HEK293 (cell line): ENCODE results near the gene TEX36.

ENCODE experiments used
- EGR2 ChIP-seq: fragments of 450-650 bp; formaldehyde crosslinking; IDR thresholded peaks from 2 replicates; pipeline ENCODE4 v1.5.1; 2016; ENCODE audit warnings: low read depth, missing biosample characterization, missing genetic modification characterization
- GFI1B ChIP-seq: fragments of 450-650 bp; formaldehyde crosslinking; IDR thresholded peaks from 2 replicates; pipeline ENCODE4 v1.5.1; 2016; ENCODE audit warnings: missing biosample characterization, missing genetic modification characterization
- GLIS2 ChIP-seq: fragments of 450-650 bp; formaldehyde crosslinking; IDR thresholded peaks from 2 replicates; pipeline ENCODE4 v1.5.1; 2016; ENCODE audit warnings: missing biosample characterization, missing genetic modification characterization
- KLF7 ChIP-seq: fragments of 450-650 bp; formaldehyde crosslinking; IDR thresholded peaks from 2 replicates; pipeline ENCODE4 v1.5.1; 2016; ENCODE audit warnings: missing biosample characterization, missing genetic modification characterization, borderline replicate concordance
- SP3 ChIP-seq: fragments of 450-650 bp; formaldehyde crosslinking; IDR thresholded peaks from 2 replicates; pipeline ENCODE4 v1.5.1; 2016; ENCODE audit warnings: missing biosample characterization, missing genetic modification characterization
- SP7 ChIP-seq: fragments of 450-650 bp; formaldehyde crosslinking; IDR thresholded peaks from 2 replicates; pipeline ENCODE4 v1.5.1; 2016; ENCODE audit warnings: missing biosample characterization, missing genetic modification characterization
- WT1 ChIP-seq: fragments of 450-650 bp; formaldehyde crosslinking; IDR thresholded peaks from 2 replicates; pipeline ENCODE4 v1.5.1; 2016; ENCODE audit warnings: missing biosample characterization, missing genetic modification characterization
- ZBTB20 ChIP-seq: fragments of 450-650 bp; formaldehyde crosslinking; IDR thresholded peaks from 2 replicates; pipeline ENCODE4 v1.5.1; 2016; ENCODE audit warnings: missing biosample characterization, missing genetic modification characterization
- ZBTB7A ChIP-seq: fragments of 450-650 bp; formaldehyde crosslinking; IDR thresholded peaks from 2 replicates; pipeline ENCODE4 v1.5.1; 2016; ENCODE audit warnings: low read depth, missing biosample characterization, missing genetic modification characterization
- ZFP3 ChIP-seq: fragments of 450-650 bp; formaldehyde crosslinking; IDR thresholded peaks from 2 replicates; pipeline ENCODE4 v1.5.1; 2016; ENCODE audit warnings: low read depth, missing biosample characterization, missing genetic modification characterization
- ZFP37 ChIP-seq: fragments of 450-650 bp; formaldehyde crosslinking; IDR thresholded peaks from 2 replicates; pipeline ENCODE4 v1.5.1; 2016; ENCODE audit warnings: missing biosample characterization, missing genetic modification characterization
- ZFP69B ChIP-seq: fragments of 450-650 bp; formaldehyde crosslinking; IDR thresholded peaks from 2 replicates; pipeline ENCODE4 v1.5.1; 2016; ENCODE audit warnings: missing biosample characterization, missing genetic modification characterization
- ZNF10 ChIP-seq: fragments of 450-650 bp; formaldehyde crosslinking; IDR thresholded peaks from 2 replicates; pipeline ENCODE4 v1.5.1; 2017; ENCODE audit warnings: missing biosample characterization, missing genetic modification characterization
- ZNF138 ChIP-seq: fragments of 450-650 bp; formaldehyde crosslinking; IDR thresholded peaks from 2 replicates; pipeline ENCODE4 v1.5.1; 2016; ENCODE audit warnings: missing biosample characterization, missing genetic modification characterization, borderline replicate concordance
- ZNF140 ChIP-seq: fragments of 450-650 bp; formaldehyde crosslinking; IDR thresholded peaks from 2 replicates; pipeline ENCODE4 v1.5.1; 2016; ENCODE audit warnings: missing biosample characterization, missing genetic modification characterization
- ZNF24 ChIP-seq: fragments of 450-650 bp; formaldehyde crosslinking; IDR thresholded peaks from 2 replicates; pipeline ENCODE4 v1.5.1; 2016; ENCODE audit warnings: missing biosample characterization, missing genetic modification characterization
- ZNF302 ChIP-seq: fragments of 450-650 bp; formaldehyde crosslinking; IDR thresholded peaks from 2 replicates; pipeline ENCODE4 v1.5.1; 2016; ENCODE audit warnings: missing biosample characterization, missing genetic modification characterization, low read depth
- ZNF426 ChIP-seq: fragments of 450-650 bp; formaldehyde crosslinking; IDR thresholded peaks from 2 replicates; pipeline ENCODE4 v1.5.1; 2017; ENCODE audit warnings: missing biosample characterization, missing genetic modification characterization, mild to moderate bottlenecking, inconsistent platforms, moderate library complexity
- ZNF521 ChIP-seq: fragments of 450-650 bp; formaldehyde crosslinking; IDR thresholded peaks from 2 replicates; pipeline ENCODE4 v1.5.1; 2017; ENCODE audit warnings: missing biosample characterization, mild to moderate bottlenecking, missing genetic modification characterization
- ZNF529 ChIP-seq: fragments of 450-650 bp; formaldehyde crosslinking; IDR thresholded peaks from 2 replicates; pipeline ENCODE4 v1.5.1; 2017; ENCODE audit warnings: missing genetic modification characterization, missing biosample characterization; ENCODE audit not compliant: insufficient replicate concordance
- ZNF560 ChIP-seq: fragments of 450-650 bp; formaldehyde crosslinking; IDR thresholded peaks from 2 replicates; pipeline ENCODE4 v1.5.1; 2017; ENCODE audit warnings: missing biosample characterization, missing genetic modification characterization, borderline replicate concordance
- ZNF561 ChIP-seq: fragments of 450-650 bp; IDR thresholded peaks from 2 replicates; pipeline ENCODE4 v1.5.1; 2018; ENCODE audit warnings: missing biosample characterization, missing genetic modification characterization, borderline replicate concordance
- ZNF585B ChIP-seq: fragments of 450-650 bp; formaldehyde crosslinking; IDR thresholded peaks from 2 replicates; pipeline ENCODE4 v1.5.1; 2016; ENCODE audit warnings: missing biosample characterization, missing genetic modification characterization
- ZNF610 ChIP-seq: fragments of 450-650 bp; formaldehyde crosslinking; IDR thresholded peaks from 2 replicates; pipeline ENCODE4 v1.5.1; 2016; ENCODE audit warnings: missing biosample characterization, missing genetic modification characterization, borderline replicate concordance
- ZNF626 ChIP-seq: fragments of 450-650 bp; sonication (Bioruptor Pico); formaldehyde crosslinking; IDR thresholded peaks from 2 replicates; pipeline ENCODE4 v1.5.1; 2018; ENCODE audit warnings: missing biosample characterization, missing genetic modification characterization, inconsistent platforms
- ZNF654 ChIP-seq: fragments of 450-650 bp; formaldehyde crosslinking; IDR thresholded peaks from 2 replicates; pipeline ENCODE4 v1.5.1; 2016; ENCODE audit warnings: low read depth, missing biosample characterization, missing genetic modification characterization
- ZNF76 ChIP-seq: fragments of 450-650 bp; formaldehyde crosslinking; IDR thresholded peaks from 2 replicates; pipeline ENCODE4; 2016; ENCODE audit warnings: low read depth, missing biosample characterization, missing genetic modification characterization, borderline replicate concordance
- ZSCAN30 ChIP-seq: fragments of 450-650 bp; IDR thresholded peaks from 2 replicates; pipeline ENCODE4 v1.5.1; 2018; ENCODE audit warnings: missing biosample characterization, mild to moderate bottlenecking, missing genetic modification characterization, moderate library complexity
- TF ChIP-seq, protein P1 (sequence below): sonication (generic); formaldehyde crosslinking; IDR thresholded peaks from 2 replicates; pipeline ENCODE4 v1.8.1; 2022; ENCODE audit warnings: mild to moderate bottlenecking, moderate library complexity, missing genetic modification reagents
- TF ChIP-seq, protein P2 (sequence below): fragments of 450-650 bp; formaldehyde crosslinking; IDR thresholded peaks from 2 replicates; pipeline ENCODE4 v1.5.1; 2016; ENCODE audit warnings: missing biosample characterization, missing genetic modification characterization
- TF ChIP-seq, protein P3 (sequence below): fragments of 450-650 bp; formaldehyde crosslinking; IDR thresholded peaks from 2 replicates; pipeline ENCODE4 v1.5.1; 2016; ENCODE audit warnings: missing biosample characterization, missing genetic modification characterization
- TF ChIP-seq, protein P4 (sequence below): fragments of 450-650 bp; formaldehyde crosslinking; optimal IDR thresholded peaks from 2 replicates; pipeline ENCODE3; 2016; ENCODE audit warnings: missing biosample characterization, mild to moderate bottlenecking, missing genetic modification characterization

Gene TEX36

DNA sequence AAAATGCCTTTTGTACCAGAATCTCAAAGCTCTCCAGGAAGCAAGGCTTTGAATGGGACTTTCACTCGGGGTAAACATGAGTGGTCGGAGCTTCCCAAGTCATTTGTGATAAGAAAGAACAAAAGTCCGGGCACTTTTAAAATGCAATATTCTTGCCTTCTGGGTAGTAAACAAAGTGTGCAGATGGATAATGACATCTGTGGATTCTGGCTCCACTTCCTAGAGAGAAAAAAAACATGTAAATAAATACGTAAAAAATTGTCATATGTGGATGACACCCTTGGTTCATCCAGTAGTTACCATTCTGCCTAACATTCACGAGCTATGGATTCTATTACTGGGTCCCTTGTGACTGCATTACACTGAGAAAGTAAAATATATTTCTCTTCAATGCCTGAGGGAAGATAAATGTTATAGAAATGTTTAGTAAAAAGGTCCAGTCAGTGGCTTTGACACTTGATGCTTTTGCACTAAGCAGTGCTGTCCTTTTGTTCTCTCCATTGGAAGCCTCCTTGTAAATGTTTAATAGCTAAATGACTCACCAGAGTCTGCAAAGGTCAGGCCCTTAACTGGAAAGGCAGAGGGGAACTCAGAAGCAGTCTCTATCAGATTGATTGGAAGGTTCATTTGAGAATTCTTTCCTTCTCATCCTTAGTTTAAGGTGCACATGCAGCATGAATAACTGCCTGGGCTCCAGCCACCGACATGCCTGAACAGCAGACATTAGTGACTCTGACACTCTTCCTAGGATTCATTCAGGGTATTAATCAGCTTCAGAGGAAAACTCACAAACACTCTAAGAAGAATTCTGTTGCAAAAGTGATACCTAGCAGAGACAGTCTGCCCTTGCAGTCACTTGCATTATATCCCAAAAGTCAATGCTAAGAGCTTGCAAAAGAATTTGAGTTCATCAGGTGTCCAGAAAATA lies 24.8 kb upstream of the TEX36 start (continued):
- TF ChIP-seq GFI1B (tag by site-specific recombination) = no peak
- no peak for TF ChIP-seq ZNF138 (tag by site-specific recombination)
- TF ChIP-seq, protein P1, sequence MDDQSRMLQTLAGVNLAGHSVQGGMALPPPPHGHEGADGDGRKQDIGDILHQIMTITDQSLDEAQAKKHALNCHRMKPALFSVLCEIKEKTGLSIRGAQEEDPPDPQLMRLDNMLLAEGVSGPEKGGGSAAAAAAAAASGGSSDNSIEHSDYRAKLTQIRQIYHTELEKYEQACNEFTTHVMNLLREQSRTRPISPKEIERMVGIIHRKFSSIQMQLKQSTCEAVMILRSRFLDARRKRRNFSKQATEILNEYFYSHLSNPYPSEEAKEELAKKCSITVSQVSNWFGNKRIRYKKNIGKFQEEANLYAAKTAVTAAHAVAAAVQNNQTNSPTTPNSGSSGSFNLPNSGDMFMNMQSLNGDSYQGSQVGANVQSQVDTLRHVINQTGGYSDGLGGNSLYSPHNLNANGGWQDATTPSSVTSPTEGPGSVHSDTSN (CRISPR knock-in tag) = no peak
- TF ChIP-seq, protein P2, sequence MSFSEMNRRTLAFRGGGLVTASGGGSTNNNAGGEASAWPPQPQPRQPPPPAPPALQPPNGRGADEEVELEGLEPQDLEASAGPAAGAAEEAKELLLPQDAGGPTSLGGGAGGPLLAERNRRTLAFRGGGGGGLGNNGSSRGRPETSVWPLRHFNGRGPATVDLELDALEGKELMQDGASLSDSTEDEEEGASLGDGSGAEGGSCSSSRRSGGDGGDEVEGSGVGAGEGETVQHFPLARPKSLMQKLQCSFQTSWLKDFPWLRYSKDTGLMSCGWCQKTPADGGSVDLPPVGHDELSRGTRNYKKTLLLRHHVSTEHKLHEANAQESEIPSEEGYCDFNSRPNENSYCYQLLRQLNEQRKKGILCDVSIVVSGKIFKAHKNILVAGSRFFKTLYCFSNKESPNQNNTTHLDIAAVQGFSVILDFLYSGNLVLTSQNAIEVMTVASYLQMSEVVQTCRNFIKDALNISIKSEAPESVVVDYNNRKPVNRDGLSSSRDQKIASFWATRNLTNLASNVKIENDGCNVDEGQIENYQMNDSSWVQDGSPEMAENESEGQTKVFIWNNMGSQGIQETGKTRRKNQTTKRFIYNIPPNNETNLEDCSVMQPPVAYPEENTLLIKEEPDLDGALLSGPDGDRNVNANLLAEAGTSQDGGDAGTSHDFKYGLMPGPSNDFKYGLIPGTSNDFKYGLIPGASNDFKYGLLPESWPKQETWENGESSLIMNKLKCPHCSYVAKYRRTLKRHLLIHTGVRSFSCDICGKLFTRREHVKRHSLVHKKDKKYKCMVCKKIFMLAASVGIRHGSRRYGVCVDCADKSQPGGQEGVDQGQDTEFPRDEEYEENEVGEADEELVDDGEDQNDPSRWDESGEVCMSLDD (tag by site-specific recombination) = no peak
- no peak for TF ChIP-seq ZNF529 (tag by site-specific recombination)
- no peak for TF ChIP-seq ZNF426 (tag by site-specific recombination)
- TF ChIP-seq SP3 (tag by site-specific recombination) = no peak
- no peak for TF ChIP-seq GLIS2 (tag by site-specific recombination)
- no peak for TF ChIP-seq ZNF654 (tag by site-specific recombination)
- no peak for TF ChIP-seq EGR2
- no peak for TF ChIP-seq ZNF140
- TF ChIP-seq ZNF585B (tag by site-specific recombination) = no peak
- no peak for TF ChIP-seq ZNF610 (tag by site-specific recombination)
- TF ChIP-seq ZBTB20 (tag by site-specific recombination) = no peak
- no peak for TF ChIP-seq ZNF24 (tag by site-specific recombination)
- TF ChIP-seq ZSCAN30 (tag by site-specific recombination) = peak; percentile 77; the same call in 1 of the 2 replicates
- TF ChIP-seq WT1 (tag by site-specific recombination) = no peak
- TF ChIP-seq ZNF626 (tag by site-specific recombination) = no peak
- no peak for TF ChIP-seq ZNF561 (tag by site-specific recombination)
- no peak for TF ChIP-seq ZNF560 (tag by site-specific recombination)
- TF ChIP-seq ZFP3 (tag by site-specific recombination) = no peak
- TF ChIP-seq ZBTB7A (tag by site-specific recombination) = no peak
- TF ChIP-seq ZNF10 (tag by site-specific recombination) = no peak
- TF ChIP-seq ZNF76 (tag by site-specific recombination) = no peak
- no peak for TF ChIP-seq ZFP69B (tag by site-specific recombination)
- TF ChIP-seq ZNF521 = no peak
- no peak for TF ChIP-seq SP7
- TF ChIP-seq, protein P3, sequence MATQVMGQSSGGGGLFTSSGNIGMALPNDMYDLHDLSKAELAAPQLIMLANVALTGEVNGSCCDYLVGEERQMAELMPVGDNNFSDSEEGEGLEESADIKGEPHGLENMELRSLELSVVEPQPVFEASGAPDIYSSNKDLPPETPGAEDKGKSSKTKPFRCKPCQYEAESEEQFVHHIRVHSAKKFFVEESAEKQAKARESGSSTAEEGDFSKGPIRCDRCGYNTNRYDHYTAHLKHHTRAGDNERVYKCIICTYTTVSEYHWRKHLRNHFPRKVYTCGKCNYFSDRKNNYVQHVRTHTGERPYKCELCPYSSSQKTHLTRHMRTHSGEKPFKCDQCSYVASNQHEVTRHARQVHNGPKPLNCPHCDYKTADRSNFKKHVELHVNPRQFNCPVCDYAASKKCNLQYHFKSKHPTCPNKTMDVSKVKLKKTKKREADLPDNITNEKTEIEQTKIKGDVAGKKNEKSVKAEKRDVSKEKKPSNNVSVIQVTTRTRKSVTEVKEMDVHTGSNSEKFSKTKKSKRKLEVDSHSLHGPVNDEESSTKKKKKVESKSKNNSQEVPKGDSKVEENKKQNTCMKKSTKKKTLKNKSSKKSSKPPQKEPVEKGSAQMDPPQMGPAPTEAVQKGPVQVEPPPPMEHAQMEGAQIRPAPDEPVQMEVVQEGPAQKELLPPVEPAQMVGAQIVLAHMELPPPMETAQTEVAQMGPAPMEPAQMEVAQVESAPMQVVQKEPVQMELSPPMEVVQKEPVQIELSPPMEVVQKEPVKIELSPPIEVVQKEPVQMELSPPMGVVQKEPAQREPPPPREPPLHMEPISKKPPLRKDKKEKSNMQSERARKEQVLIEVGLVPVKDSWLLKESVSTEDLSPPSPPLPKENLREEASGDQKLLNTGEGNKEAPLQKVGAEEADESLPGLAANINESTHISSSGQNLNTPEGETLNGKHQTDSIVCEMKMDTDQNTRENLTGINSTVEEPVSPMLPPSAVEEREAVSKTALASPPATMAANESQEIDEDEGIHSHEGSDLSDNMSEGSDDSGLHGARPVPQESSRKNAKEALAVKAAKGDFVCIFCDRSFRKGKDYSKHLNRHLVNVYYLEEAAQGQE (tag by site-specific recombination) = no peak
- TF ChIP-seq KLF7 (tag by site-specific recombination) = no peak
- TF ChIP-seq, protein P4, sequence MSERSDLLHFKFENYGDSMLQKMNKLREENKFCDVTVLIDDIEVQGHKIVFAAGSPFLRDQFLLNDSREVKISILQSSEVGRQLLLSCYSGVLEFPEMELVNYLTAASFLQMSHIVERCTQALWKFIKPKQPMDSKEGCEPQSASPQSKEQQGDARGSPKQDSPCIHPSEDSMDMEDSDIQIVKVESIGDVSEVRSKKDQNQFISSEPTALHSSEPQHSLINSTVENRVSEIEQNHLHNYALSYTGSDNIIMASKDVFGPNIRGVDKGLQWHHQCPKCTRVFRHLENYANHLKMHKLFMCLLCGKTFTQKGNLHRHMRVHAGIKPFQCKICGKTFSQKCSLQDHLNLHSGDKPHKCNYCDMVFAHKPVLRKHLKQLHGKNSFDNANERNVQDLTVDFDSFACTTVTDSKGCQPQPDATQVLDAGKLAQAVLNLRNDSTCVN (tag by site-specific recombination) = no peak
- TF ChIP-seq ZNF302 (tag by site-specific recombination) = no peak
- 0 out of 2 replicates have a peak, but pooled peaks have one; percentile 44 for TF ChIP-seq ZFP37 (tag by site-specific recombination)
